NCI-H2029 treated with DMSO at 0.1 percent for 48 hours (cell line): Measurements from ENCODE around the gene CD59.
A peak's percentile ranks its signal among the peaks of the same experiment; 100 is the strongest.

Source experiments
- DNase-seq: peaks from one replicate; lab custom pipeline; 2025; lab: John Stamatoyannopoulos, UW

Gene CD59

GRCh38 chr11:33736148-33736812 lies at the start of gene CD59:
CD59 (minus strand) TSS chr11:33736423; CDS start chr11:33722445, 13,978 bp downstream.
- peak; percentile 59 for DNase-seq

GRCh38 chr11:33785609-33786008 lies 49.4 kb upstream of the CD59 start:
- no peak for DNase-seq

GRCh38 chr11:33779849-33780528 lies 43.8 kb upstream of the CD59 start:
- no peak for DNase-seq

GRCh38 chr11:33778675-33779074 lies 42.5 kb upstream of the CD59 start:
- no peak for DNase-seq

- no peak for DNase-seq
Observed at GRCh38 chr11:33777906-33778305, 41.7 kb upstream of the CD59 start.

GRCh38 chr11:33775832-33776470 lies 39.7 kb upstream of the CD59 start:
- DNase-seq: no peak

- DNase-seq: no peak
Observed at GRCh38 chr11:33775467-33775807, 39.2 kb upstream of the CD59 start.

GRCh38 chr11:33774736-33775466 lies 38.7 kb upstream of the CD59 start:
- no peak for DNase-seq

- peak; percentile 51 for DNase-seq
Observed at GRCh38 chr11:33773987-33774735, 37.9 kb upstream of the CD59 start, which contains the start of gene FBXO3. FBXO3 (minus strand) TSS chr11:33774520; CDS start chr11:33774497, 23 bp downstream.

GRCh38 chr11:33773404-33773986 lies 37.3 kb upstream of the CD59 start:
- DNase-seq: no peak

GRCh38 chr11:33772870-33773269 lies 36.6 kb upstream of the CD59 start:
- DNase-seq: no peak

- no peak for DNase-seq
Observed at GRCh38 chr11:33772300-33772699, 36.1 kb upstream of the CD59 start.

GRCh38 chr11:33770236-33770635 lies 34.0 kb upstream of the CD59 start:
- no peak for DNase-seq

GRCh38 chr11:33769542-33769941 lies 33.3 kb upstream of the CD59 start:
- DNase-seq: no peak

- no peak for DNase-seq
Observed at GRCh38 chr11:33767624-33768023, 31.4 kb upstream of the CD59 start.

- DNase-seq: no peak
Observed at GRCh38 chr11:33766085-33766484, 29.9 kb upstream of the CD59 start.

GRCh38 chr11:33761471-33761870 lies 25.2 kb upstream of the CD59 start:
- no peak for DNase-seq

- DNase-seq: no peak
Observed at GRCh38 chr11:33753304-33753967, 17.2 kb upstream of the CD59 start.

- DNase-seq: no peak
Observed at GRCh38 chr11:33751878-33752277, 15.7 kb upstream of the CD59 start.

GRCh38 chr11:33747979-33748378 lies 11.8 kb upstream of the CD59 start:
- no peak for DNase-seq

- no peak for DNase-seq
Observed at GRCh38 chr11:33743291-33743690, 7.1 kb upstream of the CD59 start.
